ENCODE data around the gene AGBL1.
"Not testable (repeated sequence)": the region's sequence is repeated elsewhere in the genome, so short reads cannot be mapped to it uniquely, and the experiment has no call there.

AGBL1 gene

GRCh38 chr15:86399041-86399954 lies 319.6 kb downstream of the AGBL1 start:
- no peak for DNase-seq (ENCODE audit: low read depth in 2 of 2)

GRCh38 chr15:86403221-86403620 lies 323.6 kb downstream of the AGBL1 start:
- no peak for DNase-seq (ENCODE audit: low read depth in 2 of 2)

DNA sequence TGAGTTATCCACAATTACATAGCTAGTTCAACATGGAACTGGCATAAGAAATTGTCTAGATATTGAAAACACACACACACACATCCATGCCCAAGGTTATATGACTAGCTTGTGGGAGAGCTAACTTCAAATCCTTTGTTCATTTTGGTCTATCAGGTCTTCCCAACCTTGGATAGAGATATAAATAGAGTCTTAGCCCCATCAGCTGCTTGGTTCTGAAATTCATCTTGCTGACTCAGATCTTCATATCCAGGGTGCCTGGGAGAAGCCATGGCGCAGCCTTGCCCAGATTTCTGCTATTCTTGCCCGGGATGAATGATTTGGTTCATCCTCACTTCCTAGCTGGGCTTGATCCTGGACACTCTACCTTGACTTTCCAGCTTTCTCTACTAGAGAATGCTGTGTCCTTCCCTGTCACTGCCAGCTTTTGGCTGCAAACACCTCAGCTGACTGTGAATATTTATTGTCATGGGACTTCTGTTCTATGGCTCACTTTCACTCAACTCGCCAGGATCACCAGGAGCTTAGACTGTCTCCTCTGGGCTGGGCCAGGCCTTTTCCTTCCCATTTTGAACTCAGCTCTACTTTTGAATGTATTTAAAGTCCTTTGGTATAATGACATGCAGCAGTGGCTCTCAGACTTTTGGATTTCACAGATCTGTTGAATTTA lies 324.4 kb downstream of the AGBL1 start:
- DNase-seq (ENCODE audit: low read depth in 2 of 2) = no peak

DNA sequence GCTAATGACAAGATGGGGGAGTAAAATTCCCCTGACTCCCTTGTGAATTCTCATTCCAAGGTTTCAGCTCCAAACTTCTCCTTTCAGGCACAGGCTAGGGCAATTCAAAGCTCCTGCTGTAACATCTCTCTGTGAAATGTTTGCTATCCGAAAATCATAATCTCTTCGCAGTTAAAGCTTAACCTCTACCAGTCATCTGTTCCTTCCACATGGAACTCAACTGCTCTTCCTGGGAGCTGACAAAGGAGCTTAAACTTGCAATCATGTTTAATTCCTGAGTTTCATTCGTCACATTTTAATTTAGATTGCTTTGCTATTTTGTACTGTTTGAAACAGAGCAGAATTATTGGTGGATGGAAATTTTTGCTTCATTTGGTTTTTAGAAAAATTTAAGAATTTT lies 328.6 kb downstream of the AGBL1 start:
- no peak for DNase-seq (ENCODE audit: low read depth in 2 of 2)

DNA sequence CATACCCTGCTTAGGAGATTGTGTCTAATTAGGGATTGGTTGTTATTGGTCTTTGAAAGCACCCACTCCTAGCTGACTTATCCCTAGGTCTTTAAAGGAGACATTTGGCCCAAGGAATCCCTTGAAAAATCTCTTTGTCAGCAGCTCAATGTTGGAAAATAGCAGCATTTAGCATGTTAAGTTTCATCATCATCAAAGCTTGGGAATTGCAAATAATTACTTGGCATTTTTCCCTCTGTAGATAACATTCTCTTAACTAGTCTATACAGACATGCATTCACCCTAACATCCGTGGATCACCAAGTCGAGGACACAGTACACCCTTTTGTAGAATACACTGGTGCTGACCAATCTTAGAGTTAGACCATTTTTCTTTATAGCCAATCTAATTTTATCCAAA lies 332.2 kb downstream of the AGBL1 start:
- DNase-seq (ENCODE audit: low read depth in 2 of 2) = no peak

DNA sequence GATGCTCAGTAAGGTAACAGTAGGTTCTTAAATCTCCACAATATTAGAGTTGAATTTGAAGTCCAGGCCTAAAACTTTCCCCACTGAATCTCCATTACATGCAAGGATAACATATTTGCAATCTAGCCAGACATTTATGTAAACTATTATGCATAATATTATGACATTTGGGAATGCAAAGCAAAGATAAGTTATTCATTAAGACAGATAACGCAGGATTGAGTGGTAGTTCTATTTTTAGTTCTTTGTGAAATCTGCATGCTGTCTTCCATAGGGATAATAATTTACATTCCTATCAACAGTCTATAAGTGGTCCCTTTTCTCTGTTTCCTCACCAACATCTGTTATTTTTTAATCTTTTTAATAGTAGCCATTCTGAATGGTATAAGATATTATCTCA lies 333.5 kb downstream of the AGBL1 start:
- no peak for DNase-seq (ENCODE audit: low read depth in 2 of 2)

GRCh38 chr15:86425746-86426145 lies 346.1 kb downstream of the AGBL1 start:
- no peak for DNase-seq (ENCODE audit: low read depth in 2 of 2)

GRCh38 chr15:86432861-86433260 lies 353.2 kb downstream of the AGBL1 start:
- DNase-seq (ENCODE audit: low read depth in 2 of 2) = no peak

GRCh38 chr15:86433983-86434382 lies 354.3 kb downstream of the AGBL1 start:
- no peak for DNase-seq (ENCODE audit: low read depth in 2 of 2)

DNA sequence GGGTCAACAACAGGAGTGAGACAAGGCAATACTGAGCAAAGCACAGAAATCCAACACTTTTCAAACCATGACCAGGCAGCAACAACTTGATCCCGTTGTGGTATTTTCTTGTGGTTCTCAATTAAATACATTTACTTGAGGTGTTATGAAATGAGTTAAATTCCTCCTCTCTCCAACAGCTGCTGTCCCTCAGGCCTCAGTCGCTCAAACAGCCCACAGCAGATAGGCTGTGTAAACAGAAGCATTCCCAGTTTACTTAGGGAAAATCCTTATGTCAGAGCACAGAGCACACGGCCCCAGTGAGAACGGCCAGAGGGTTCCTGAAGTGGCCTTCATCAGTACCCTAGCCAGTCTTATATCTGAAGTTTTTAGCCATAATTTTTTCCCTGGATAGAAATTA lies 359.9 kb downstream of the AGBL1 start:
- no peak for DNase-seq (ENCODE audit: low read depth in 2 of 2)

GRCh38 chr15:86444527-86444926 lies 364.9 kb downstream of the AGBL1 start:
- no peak for DNase-seq (ENCODE audit: low read depth in 2 of 2)

DNA sequence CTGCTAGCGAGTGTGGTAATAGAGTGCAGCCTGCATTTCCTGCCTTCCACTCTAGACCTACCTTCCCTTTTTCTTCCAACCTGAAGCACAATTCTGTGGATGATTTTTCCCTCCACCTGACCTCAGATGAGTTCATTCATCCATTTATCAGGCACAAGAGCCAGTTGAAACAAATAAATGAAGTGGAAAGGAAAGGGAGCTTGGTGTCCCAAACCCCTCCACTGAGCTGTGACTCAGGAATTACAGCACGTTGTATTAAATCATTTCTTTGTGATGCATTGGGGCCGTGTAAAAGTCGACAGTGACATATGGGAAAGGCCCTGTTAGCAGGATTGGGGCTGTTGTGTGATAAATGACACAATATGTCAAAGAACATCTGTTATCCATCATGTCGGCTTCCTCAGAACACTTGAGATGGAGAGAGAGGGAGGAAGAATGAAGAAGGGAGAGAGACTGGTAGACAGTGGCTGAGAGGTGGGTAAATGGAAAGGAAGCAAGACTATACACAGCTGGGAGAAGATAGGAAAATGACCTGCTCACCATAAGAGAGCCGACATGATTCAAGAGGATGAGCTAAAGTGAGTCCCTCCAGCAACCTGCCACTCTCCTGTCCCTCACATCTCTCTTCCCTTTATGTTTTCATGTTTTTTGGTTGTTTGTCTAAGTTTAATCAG lies 366.0 kb downstream of the AGBL1 start:
- DNase-seq (ENCODE audit: low read depth in 2 of 2) = no peak

GRCh38 chr15:86446253-86446640 lies 366.6 kb downstream of the AGBL1 start:
- DNase-seq (ENCODE audit: low read depth in 2 of 2) = no peak

DNA sequence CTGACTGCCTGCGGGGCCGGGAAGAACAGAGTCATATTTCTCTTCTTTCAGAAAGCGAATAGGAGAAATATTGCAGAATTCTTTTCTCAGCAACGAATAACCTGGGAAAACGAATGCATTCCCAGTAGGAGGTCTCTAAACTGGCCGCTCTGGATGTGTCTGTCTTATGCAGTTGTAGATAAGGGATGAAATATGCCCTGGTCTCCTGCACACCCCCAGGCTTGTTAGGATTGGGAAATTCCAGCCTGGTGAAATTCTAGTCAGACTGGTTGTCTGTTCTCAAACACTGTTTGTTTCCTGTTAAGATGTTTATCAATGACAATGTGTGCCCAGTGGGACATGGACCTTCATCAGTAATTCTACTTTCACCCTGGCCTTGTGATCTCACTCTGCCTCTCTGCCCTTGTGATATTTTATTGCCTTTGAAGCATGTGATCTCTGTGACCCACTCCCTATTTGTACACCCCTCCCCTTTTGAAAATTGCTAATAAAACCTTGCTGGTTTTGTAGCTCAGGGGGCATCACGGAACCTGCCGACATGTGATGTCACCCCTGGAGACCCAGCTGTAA lies 385.9 kb downstream of the AGBL1 start:
- DNase-seq (ENCODE audit: low read depth in 2 of 2) = not testable (repeated sequence)

DNA sequence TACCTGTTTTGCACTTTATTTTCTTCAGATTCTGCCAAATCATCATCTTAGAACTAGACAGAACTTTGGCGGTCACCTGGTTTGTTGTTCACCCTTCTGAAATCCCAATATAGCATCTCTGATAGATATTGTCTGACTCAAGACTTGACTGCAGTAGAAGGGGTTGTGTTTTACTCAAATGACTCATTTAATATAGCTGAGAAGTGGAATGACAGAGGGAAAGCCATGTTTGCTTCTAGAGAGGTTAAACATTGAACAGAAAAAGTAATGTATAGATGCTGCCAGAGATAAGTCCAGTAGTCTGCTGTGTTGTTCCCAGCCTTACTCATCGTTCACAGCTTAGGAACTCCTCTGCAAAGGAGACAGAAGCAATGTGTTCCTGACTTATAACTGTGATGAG lies 402.0 kb downstream of the AGBL1 start:
- DNase-seq (ENCODE audit: low read depth in 2 of 2) = no peak

DNA sequence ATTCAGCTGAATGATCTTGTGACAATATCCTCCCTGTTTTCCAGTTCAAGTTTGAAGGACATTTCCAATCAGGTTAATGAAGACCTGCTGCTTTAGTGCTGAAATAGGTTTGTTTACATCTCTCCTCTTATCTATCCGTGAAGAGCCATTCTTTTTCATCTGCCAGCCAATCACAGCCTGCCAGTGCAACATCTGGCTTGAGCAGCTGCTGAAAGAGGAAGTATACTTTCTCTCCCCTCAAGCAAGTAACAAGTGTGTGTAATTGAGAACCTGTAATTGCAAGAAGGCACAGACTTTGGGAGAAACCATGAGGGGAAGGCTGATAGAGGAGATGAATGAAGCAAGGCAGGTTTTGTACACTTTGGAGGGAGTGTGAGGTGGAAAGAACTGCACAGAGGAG lies 404.3 kb downstream of the AGBL1 start:
- DNase-seq (ENCODE audit: low read depth in 2 of 2) = no peak

DNA sequence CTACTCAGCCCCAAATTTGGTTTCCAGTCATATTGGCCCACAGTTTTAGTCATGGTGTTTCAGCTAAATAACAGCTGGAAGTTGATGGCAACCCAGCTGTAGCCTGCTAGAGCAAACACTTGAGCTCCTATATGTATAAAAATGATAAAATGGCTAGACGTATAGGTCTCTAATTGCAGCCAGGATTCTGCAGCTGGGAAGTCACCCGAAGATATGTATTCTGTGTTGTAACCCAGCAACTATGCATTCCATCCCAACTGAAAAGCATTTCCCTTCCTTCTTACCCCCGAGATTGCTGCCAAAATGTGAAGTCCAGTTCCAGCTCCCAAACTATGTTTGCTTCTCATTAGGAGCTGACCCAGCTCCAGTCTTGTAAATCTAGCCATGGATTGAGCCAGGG lies 408.4 kb downstream of the AGBL1 start:
- DNase-seq (ENCODE audit: low read depth in 2 of 2) = no peak

GRCh38 chr15:86489981-86490380 lies 410.3 kb downstream of the AGBL1 start:
- no peak for DNase-seq (ENCODE audit: low read depth in 2 of 2)

DNA sequence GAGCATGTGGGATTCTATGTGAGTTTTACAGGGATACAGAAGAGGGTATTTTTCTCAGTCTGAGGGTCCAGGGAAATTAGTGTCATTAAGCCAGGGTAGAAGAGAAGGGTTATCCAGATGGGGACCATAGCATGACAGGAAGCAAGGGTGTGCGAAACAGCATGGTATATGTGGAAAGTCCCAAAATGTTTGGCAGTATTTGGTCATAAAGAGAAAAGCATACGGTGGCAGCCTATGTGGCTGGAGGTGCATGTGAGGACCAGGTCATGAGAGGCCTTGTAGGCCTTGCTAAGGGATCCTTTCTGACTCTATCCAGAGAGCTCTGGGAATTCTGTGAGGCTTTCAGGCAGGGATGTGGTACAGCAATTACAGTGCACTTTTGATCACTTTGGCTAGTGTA lies 411.4 kb downstream of the AGBL1 start:
- no peak for DNase-seq (ENCODE audit: low read depth in 2 of 2)

GRCh38 chr15:86493884-86494283 lies 414.2 kb downstream of the AGBL1 start:
- no peak for DNase-seq (ENCODE audit: low read depth in 2 of 2)

DNA sequence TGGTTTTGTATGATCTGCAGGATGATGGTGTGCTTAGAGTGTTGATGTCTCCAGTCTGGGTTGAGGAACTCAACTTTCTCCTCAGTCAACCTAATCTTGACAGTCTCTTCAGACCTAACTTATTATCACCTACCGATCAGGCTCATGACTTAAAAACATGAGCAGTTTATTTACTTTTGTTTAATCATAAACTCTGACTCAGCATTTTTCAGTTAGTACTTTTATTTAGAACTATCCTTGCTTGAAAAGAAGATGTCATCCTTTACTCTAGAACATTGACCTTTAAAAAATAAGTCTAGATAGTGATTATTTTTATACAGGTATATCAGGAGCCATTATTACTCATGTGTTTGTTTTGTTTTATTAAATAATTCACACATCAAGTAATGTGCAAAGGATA lies 414.8 kb downstream of the AGBL1 start:
- no peak for DNase-seq (ENCODE audit: low read depth in 2 of 2)

DNA sequence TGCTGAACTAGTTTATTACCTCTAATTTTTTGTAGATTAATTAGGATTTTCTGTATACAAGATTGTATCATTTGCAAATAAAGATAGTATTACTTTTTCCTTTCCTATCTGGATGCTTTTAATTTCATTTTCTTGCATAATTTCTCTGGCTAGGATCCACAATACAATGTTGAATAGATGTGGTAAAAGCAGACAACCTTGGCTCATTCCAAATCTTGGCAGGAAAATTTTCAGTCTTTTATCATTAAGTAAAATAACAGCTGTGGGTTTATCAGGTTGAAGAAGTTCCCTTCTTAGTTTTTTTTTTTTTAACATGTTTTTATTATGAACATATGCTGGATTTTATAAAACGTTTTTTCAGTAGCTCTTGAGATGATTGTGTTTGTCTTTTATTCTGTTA lies 422.6 kb downstream of the AGBL1 start:
- no peak for DNase-seq (ENCODE audit: low read depth in 2 of 2)
